Hippocampal formation (tissue), 2 donors: ENCODE measurements around the gene CENPO.

Experiments used
- DNase-seq, 2 donors: peaks; one replicate each; lab custom pipeline; 2025; lab: John Stamatoyannopoulos, UW

CENPO gene, protein sequence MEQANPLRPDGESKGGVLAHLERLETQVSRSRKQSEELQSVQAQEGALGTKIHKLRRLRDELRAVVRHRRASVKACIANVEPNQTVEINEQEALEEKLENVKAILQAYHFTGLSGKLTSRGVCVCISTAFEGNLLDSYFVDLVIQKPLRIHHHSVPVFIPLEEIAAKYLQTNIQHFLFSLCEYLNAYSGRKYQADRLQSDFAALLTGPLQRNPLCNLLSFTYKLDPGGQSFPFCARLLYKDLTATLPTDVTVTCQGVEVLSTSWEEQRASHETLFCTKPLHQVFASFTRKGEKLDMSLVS

DNA sequence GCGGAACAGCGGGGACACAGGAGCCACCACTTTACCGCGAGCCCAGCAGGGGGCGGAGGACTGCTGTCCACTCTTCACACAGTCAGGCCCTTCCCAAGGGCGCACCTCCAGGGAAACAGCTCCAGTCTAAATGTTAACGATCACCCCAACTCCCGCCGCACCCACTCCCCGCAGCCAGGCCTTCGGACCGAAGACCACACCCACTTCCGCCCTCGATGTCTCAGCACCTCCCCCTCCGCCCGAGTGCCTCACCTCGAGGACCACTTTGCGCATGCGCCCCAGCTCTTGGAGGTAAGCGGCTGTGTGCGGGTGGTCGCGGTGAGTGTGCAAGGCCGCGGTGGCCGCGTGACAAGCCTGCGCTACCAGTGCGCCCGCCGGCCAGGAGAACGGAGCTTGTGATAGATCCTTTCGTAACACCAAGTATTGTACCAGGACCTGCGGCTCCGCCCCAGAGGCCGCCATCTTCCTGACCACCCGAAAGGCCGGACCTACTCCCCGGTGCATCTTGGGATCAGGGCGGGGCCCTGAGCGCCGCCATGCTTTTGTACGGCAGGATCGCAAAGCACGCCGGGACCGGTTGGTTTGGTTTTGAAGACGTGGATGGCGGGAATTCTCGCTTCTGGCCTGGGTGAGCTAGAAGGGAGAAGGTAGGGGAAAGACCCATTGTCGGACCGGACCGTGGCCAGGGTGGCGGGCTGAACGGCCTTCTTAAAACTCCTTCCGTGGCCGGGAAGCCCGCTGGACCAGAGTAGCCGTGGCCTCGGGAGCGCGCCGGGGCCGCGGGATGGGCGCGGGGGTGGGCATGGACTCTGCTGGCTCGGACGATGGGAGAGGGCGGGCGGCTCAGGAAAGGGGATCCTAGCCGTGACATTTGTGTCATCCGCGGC is at the start of gene CENPO, which contains the start of gene PTRHD1:
Gene CENPO (plus strand): TSS at position 552 of the 887 bp plus-strand sequence. CDS start 495 bp downstream, outside the sequence.
Gene PTRHD1 (minus strand): TSS at position 518 of the 887 bp plus-strand sequence. CDS start 14 bp downstream, at position 504.
- DNase-seq, result peak; percentile 89 to 96

DNA sequence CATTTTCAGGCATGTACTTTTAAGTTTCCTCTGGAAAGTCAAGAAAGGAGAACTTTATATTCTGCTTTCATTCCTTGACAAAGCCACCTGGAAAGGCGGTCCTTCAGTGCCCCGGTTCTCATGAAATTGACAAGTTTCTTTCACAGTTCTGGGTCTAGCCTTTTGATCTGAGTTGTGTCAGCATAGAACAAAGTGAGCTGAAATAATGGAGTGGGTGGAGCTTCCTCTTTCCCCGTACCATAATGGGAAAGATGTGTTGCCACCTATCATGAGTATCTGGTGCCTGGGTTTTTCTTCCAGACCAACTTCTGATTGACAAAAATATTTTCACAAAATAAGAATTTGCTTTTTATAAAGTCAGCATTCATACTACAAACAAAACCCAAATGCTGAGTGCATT is 49.3 kb upstream of the CENPO start:
- no peak for DNase-seq

DNA sequence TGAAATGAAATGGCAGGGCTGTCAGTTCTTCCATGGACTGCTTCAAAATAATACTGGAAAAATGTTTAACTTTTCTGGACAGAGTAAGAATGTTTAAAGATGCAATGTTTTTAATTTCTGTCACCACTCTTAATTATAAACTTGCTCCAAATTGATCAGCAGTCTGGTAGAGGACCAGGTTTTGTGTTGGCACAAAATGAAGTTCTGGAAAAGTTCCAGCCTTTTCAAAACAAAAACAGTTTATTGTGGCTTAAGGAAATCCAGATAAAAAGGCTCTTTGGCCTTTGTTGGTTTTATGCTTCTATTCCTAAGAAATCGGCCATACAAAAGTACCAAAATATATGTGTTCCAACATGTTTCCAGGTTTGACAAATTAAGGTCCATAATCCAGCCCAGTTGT is 48.9 kb upstream of the CENPO start:
- no peak for DNase-seq

DNA sequence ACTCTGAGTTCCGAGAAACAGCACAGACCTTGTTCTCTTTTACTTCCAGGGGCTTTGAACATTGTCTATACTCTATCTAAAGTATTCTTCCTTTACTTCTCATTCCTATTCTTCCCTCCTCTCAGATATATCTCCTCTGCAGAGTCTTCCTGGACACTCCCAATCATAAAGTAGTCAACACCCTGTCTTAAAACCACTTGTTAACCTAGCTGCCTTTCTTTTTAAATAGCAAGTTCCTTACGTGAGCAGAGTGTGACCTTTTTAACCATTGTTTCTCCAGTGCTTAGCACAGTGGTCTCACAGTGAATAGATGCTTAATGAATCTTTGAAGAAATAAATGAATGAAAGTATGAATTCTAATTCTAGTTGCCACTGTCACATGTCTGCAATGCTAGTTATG is 47.4 kb upstream of the CENPO start:
- no peak for DNase-seq

DNA sequence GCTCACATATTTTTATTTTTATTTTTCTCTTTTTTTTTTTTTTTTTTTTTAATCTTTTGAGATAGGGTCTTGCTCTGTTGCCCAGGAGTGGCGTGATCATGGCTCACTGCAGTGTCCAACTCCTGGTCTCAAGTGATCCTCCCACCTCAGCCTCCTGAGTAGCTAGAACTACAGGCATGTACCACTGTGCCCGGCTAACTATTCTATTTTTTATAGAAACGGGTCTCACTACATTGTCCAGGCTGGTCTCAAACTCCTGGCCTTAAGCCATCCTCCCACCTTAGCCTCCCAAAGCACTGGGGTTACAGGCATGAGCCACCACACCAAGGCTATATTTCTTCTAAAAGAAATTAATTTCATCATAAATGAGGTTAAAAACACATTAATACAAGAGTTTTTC is 45.9 kb upstream of the CENPO start:
- no peak for DNase-seq

DNA sequence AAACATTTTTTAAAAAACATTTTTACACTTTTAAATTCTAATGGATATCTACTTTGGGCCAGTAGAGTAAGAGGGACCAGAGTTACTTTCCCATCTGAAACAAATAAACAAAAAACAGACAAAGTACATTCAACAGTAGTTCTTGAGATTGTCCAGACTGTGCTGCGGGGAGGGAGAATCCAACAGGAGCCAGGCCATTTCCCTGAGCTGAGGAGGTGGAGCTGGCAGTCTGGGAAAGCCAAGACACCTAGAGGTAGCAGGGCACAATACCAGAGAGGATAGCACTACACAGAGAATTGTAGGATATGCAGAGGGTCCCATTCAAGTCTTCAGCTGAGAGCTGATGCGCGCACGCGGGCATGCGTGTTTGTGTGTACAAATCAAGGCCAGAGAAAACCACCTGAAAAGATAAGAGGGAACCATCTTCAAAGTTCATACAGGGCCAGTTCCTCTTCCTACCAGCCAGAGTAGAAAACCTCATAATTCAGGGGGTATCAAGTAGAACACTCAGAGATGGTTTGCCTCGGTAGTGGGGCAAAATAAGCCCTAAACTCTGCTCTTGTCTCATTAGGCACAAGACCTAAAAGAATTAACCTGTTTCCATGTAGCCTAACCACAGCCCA is 44.0 kb upstream of the CENPO start:
- DNase-seq, result no peak

DNA sequence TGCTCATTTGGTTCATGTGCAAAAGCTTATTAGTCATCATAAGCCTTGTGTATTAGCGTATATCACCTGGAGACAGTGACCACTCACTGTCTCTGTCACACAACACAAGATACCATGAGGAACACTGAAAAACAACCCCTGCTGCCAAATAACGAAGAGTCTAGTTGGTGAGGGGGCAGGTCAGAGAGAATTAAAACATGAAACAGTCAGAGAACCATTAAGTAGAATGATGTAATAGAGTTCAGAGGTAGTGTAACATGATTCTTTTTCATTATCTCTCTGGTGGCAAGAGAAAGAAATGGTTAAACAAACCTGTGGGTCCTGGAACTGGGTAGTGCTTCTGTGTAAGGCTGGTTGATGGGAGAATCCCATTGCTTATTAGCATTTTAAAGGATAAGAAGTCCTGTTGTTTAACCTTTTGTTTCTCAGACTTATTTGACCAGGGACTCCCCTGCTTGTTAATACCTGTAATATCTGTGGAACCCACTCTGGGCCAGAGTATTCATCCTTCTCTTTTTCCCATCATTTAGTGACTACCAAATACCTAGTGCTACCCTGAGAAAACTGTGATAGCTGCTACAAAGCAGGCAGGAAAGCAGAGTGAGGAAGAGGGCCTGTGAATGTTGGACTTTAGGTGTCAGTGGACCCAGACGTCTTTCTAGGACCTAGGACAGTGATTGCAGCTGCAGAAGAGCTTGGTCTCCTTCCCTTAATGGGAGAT is 38.1 kb upstream of the CENPO start:
- no peak for DNase-seq

DNA sequence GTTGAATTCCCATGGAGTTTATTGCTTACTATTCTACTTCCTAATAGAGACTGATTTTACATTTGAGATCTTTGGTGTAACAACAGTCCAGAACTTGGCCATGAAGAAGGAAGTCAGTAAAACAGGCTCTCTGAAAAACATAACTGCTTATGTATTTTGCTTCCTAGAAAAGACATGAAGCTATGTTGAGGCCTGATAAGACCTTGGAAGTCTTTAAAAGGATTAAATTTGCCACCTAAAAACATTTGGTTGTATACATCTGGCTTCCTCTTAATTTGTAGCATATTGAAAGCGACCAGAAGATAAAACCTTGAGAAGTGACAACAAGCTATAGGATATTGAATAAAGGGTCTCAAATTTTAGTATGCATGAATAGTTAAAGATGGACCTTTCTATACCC is 36.4 kb upstream of the CENPO start:
- DNase-seq, result no peak

DNA sequence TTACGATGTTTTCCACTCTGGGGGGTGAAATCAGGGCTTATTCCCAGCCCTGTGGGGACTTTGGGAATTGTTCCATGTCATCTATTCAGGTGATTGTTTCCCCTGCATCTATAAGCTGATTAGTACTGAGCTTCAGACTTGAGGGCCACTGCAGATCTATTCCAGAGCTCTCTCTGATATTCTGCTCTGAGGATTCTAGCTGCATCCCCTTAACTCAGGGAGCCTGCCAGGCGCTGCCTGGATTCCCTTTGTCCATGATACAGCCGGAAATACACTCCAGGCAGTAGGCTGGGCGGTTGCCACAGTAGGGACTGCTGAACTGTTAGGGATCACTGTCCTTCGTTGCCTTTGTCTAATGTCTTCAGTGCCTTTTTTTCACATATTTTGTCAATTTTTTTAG is 31.4 kb upstream of the CENPO start:
- DNase-seq, result no peak

DNA sequence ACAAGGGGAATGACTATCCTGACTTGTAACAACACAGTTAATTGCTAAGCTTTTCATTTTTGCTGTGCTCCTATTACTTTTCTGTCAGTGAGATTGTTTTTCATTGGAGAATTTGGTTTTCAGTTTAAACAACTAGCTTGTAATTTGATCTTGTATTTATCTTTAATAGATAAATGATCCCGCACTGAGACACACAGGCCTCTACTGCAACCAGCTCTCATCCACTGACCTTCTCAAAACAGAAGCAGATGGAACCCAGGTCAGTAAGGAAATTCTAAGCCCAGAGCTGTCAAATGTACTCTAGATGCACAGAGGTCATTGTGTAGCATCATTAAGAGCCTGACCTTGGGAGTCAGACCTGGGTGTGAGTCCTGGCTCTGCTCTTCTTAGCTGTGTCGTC is 30.7 kb upstream of the CENPO start:
- DNase-seq, result no peak

DNA sequence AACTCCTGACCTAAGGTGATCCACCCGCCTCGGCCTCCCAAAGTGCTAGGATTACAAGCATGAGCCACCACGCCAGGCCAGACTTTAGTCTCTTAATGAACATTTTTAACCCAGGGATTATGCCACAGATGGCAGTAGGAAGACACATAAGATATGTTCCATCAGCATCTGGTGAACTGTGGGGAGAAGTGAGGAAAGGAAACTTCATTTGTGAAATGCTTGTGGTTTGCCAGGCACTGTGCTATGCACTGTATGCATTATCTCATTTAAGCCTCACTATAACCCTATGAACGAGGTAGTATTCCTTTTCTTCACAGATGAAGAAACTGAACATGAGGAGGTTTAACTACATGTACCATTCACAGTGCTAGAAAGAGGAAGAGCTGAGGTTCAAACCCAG is 29.4 kb upstream of the CENPO start:
- DNase-seq, result no peak

DNA sequence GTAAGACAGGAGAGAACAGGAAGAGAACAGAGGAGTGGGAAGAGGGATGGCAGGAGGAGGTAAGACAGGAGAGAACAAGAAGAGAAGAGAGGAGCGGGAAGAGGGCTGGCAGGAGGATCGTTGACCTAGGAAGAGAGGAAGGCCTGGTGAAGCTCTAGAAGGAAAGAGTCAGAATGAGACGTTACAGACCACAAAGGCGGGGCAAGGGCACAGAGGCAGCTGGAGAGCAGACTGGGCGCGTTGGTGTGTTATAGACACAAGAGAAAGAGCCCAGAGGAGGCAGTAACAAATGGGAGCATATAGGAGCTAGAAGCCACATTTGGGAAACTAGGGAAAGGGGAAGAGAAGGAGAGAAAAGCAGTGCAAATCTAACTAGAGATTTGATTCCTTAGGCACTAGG is 26.6 kb upstream of the CENPO start:
- no peak for DNase-seq

DNA sequence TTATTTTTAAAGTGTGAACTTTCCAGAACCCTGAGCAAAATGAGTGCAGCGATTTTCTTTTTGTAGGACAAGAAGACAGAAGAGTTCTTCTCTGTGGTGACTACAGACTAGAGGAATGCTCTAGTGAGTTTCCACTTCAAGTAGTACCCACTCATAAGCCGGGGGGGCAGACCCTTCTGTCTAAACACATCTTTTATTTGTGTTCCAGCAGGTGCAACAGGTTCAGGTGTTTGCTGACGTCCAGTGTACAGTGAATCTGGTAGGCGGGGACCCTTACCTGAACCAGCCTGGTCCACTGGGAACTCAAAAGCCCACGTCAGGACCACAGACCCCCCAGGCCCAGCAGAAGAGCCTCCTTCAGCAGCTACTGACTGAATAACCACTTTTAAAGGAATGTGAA is 25.2 kb upstream of the CENPO start:
- no peak for DNase-seq

DNA sequence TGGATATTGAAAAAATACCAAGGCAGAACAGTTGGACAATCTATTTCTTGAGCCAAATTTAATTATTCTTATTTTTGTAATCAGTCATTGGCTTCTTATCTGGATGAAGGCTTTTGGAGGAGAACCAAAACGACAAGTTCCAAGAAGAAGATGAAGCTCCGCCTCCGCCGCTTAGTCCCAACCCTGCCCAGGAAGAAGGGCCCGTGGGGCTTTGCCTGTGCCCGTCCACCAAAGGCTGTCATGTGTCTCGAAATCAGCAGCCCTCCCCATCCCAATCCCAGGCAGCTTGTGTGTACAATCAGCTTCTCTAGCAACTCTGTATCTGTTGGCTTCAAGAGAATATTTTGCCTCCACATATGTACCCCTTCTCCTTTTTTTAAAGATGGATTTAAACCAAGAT is 24.6 kb upstream of the CENPO start:
- no peak for DNase-seq

DNA sequence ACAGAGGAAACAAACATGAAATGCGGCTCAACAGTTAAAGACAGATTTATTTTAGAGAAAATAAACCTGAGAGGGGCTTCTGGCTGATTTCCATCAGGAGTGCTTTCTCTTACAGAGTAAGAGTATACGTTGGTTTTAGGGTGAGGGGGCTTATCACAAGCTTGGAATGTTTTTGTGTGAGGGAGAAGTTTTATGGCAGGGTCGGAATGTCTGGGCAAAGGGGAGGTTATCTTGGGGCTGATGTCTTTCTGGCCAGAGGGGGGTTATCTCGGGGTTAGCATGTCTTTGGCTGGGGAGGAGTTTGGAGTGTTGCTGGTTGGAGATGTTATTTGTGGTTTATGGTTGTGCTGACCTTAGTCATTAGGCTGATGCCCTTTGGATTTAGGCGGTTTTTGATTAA is 22.2 kb upstream of the CENPO start:
- no peak for DNase-seq

DNA sequence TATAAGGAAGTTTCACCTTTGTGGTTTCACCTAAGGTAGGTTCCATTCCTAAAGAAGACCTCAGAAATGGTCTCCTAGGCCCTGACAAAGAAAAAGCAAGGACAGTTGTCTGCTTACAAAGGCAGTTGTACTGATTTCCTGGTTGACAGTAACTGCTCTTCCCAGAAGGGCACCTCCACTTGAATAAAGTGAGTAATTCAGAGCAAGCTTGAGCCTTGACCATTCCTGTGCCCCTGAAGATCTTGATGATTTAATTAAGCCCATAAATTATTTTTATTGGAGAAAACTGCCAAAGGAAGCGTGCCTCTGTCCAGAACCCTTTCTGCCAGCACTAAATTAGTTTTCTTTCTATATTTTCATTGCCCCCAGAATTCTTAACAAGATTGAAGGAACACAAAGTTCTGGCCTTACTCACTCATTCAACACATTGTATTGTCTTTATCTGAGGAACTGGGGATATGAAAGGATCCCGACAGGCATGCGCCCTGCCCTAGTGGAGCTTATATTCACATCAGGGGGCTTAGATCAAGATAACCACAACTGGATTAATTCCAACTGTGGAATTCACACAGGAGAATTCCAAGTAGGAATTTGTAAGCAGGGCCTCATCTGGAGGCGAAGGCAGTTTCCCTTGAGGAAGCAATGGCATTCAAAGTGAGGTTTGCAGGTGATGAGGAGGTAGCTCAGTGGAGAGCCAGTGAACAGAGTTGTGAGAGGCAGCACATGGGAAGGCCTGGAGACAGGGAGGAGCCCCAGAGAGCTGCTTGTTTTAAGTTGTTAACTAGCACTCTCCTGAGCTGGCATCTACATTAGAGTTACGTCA is 21.2 kb upstream of the CENPO start:
- no peak for DNase-seq

DNA sequence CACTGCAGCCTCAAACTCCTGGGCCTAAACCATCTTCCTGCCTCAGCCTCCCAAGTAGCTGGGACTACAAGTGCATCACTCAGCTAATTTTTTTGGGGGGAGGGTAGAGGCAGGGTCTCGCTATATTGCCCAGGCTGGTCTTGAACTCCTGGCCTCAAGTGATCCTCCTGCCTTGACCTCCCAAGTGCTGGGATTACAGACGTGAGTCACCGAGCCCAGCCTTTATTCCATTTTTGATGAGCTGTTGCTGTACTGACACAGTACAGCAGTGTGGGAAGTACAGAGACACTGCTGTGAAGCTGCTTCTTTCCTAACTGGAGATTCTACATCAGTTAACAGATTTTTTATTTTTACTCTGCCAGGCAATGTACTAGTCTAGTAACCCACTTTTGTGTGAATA is 18.9 kb upstream of the CENPO start:
- DNase-seq, result no peak

DNA sequence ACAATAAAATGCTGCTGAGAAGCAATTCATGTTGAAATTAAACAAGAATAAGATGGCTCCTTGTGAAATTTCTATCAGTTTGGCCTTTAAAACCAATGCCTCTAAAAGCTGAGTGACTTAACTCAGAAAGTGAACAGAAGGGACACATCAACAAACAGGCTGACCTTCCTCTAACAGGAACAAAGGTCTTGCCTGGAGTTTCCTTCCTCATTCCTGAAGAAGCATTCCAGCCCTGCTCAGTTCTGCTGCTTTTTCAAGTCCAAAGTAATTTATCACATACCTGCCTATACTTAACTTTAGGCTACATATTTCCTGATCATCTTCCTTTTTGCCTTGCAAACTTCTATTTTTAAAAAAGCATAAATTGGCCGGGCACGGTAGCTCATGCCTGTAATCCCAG is 14.1 kb upstream of the CENPO start:
- DNase-seq, result no peak

DNA sequence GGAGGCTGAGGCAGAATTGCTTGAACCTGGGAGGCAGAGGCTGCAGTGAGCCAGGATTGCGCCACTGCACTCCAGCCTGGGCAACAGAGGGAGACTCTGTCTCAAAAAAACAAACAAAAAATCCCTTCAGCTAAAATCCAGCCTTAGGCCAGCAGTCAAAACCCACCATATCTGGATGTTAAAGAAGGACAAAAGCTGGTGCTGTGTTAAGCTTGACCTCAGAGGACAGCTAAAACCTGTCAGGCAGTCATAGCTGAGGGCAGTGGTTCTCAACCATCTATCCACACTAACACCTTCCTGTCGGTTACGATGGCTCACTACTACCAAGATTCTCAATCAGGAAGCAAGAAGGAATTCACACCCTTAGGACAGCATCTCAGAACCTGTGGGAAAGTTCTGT is 9.6 kb upstream of the CENPO start:
- no peak for DNase-seq

DNA sequence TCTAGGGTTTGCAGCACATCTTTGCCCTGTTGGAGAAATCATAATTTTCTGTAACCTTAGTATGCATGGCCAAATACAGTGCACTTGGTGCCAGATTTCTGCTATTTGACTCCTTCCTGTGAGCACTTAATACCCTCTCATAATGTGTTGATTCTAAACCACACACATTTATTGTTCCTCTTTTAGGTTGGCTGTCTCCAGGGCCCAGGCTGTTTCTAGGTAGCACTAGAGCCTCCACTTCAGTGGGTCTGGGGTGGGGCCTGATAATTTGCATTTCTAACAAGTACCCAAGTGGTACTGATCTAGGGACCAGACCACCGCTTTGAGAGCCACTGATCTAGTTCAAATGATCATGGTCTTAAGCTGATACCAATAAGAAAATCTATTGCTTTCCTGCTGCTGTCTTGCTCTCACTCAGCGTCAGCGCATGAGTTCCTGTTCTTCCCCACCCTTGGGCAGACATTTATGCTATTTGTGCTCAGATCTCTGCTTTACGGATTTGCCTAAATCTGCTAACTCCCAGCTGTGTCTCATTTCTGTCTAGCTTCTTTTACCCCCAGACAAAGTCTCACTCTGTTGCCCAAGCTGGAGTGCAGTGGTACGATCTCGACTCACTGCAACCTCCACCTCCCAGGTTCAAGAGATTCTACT is 7.4 kb upstream of the CENPO start:
- DNase-seq, result no peak

DNA sequence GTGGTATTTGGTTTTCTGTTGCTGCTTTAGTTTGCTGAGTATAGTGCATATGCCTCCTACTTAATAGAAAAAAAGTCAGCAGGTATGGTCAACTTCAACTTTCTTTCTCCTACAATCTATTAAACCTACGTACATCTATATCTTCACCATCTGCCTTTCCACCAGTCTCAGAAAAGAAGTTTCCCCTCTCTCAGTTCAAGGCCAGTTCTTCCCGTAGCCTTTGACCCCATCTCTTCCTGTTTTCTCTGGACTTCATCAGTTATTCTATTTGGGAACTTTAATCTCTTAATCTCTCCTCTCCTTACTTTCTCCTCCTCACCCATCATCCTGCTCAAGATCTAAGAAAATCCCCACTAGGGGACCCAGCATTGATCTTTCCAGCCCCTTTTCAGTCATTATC is 5.7 kb upstream of the CENPO start:
- DNase-seq, result no peak
